ENCODE data around the gene GNB2. TPM values are rescaled to one million over a fixed set of nuclear protein-coding genes. Genes with fewer than 3 reads are reported as not detected.
A peak's percentile ranks its signal among the peaks of the same experiment; 100 is the strongest.

Gene GNB2
- total and polyA plus RNA-seq, 2 of the 13 experiments (the other 11 are each of a cell fraction or from before 2014, with no cell fraction given), result 48.3 to 67.1 TPM

DNA sequence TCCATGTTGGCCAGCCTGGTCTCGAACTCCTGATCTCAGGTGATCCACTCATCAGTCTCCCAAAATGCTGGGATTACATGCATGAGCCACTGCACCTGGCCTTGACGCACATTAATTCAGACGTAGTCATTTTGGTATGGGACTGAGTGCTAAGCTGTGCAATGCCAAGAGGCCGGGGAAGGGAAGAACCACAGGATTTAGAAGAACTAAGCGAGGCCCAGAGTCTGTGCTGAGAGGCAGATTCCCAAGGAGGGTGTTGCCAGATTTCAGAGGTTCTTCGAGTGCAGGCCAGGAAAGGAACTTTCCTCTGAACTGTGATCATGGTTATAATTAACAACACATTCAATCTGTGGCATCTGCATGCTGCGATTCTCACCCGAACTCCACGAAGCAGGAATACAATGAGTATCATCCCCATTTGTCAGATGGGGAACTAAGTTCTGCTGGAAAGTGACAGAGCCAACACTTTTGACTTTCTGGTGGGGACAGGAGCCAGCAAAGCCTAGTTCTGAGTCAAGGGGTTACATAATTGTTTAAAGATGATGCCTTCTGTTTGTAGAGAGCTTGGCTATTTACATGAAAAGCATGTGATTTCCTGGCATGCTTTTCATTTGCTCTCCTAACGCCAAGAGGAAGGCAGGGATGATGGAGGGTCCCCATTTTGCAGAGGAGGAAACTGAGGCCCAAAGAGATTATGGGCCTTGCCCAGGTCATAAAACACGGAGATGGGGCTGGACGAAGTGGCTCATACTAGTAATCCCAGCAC is 53.6 kb downstream of the GNB2 start (continued):
- TF ChIP-seq, protein P1, sequence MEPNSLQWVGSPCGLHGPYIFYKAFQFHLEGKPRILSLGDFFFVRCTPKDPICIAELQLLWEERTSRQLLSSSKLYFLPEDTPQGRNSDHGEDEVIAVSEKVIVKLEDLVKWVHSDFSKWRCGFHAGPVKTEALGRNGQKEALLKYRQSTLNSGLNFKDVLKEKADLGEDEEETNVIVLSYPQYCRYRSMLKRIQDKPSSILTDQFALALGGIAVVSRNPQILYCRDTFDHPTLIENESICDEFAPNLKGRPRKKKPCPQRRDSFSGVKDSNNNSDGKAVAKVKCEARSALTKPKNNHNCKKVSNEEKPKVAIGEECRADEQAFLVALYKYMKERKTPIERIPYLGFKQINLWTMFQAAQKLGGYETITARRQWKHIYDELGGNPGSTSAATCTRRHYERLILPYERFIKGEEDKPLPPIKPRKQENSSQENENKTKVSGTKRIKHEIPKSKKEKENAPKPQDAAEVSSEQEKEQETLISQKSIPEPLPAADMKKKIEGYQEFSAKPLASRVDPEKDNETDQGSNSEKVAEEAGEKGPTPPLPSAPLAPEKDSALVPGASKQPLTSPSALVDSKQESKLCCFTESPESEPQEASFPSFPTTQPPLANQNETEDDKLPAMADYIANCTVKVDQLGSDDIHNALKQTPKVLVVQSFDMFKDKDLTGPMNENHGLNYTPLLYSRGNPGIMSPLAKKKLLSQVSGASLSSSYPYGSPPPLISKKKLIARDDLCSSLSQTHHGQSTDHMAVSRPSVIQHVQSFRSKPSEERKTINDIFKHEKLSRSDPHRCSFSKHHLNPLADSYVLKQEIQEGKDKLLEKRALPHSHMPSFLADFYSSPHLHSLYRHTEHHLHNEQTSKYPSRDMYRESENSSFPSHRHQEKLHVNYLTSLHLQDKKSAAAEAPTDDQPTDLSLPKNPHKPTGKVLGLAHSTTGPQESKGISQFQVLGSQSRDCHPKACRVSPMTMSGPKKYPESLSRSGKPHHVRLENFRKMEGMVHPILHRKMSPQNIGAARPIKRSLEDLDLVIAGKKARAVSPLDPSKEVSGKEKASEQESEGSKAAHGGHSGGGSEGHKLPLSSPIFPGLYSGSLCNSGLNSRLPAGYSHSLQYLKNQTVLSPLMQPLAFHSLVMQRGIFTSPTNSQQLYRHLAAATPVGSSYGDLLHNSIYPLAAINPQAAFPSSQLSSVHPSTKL (CRISPR knock-in tag; IDR thresholded peaks at IDR 0.05), result peak; percentile 38
- TF ChIP-seq POLR2G (IDR thresholded peaks at IDR 0.05; ENCODE audit: low read depth, low read length), result no peak
- no peak for TF ChIP-seq ZNF777 (CRISPR knock-in tag; IDR thresholded peaks at IDR 0.05)
- TF ChIP-seq DNMT3B (CRISPR knock-in tag; conservative IDR thresholded peaks at IDR 0.05), result no peak
- TF ChIP-seq ZNF792 (CRISPR knock-in tag; IDR thresholded peaks at IDR 0.05), result no peak
- no peak for TF ChIP-seq CHCHD3 (CRISPR knock-in tag; IDR thresholded peaks at IDR 0.05)
- peak; percentile 88 for TF ChIP-seq FOXA3 (CRISPR knock-in tag; IDR thresholded peaks at IDR 0.05)
- no peak for TF ChIP-seq FOXA1 (IDR thresholded peaks at IDR 0.05)
- peak; percentile 70 for TF ChIP-seq FOXA1 (CRISPR knock-in tag; IDR thresholded peaks at IDR 0.05)
- no peak for TF ChIP-seq SOX13 (IDR thresholded peaks at IDR 0.05)
- peak in 1 of 2 experiments; percentile 40; a peak in 1 of 4 replicates for TF ChIP-seq SOX13 (CRISPR knock-in tag; conservative IDR thresholded peaks at IDR 0.05 in 1 of 2, IDR thresholded peaks at IDR 0.05 in 1 of 2)
- no peak for TF ChIP-seq NFIC (IDR thresholded peaks at IDR 0.05; ENCODE audit: low read length)
- TF ChIP-seq, protein P2, sequence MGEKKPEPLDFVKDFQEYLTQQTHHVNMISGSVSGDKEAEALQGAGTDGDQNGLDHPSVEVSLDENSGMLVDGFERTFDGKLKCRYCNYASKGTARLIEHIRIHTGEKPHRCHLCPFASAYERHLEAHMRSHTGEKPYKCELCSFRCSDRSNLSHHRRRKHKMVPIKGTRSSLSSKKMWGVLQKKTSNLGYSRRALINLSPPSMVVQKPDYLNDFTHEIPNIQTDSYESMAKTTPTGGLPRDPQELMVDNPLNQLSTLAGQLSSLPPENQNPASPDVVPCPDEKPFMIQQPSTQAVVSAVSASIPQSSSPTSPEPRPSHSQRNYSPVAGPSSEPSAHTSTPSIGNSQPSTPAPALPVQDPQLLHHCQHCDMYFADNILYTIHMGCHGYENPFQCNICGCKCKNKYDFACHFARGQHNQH (CRISPR knock-in tag; IDR thresholded peaks at IDR 0.05), result no peak
- TF ChIP-seq, protein P3, sequence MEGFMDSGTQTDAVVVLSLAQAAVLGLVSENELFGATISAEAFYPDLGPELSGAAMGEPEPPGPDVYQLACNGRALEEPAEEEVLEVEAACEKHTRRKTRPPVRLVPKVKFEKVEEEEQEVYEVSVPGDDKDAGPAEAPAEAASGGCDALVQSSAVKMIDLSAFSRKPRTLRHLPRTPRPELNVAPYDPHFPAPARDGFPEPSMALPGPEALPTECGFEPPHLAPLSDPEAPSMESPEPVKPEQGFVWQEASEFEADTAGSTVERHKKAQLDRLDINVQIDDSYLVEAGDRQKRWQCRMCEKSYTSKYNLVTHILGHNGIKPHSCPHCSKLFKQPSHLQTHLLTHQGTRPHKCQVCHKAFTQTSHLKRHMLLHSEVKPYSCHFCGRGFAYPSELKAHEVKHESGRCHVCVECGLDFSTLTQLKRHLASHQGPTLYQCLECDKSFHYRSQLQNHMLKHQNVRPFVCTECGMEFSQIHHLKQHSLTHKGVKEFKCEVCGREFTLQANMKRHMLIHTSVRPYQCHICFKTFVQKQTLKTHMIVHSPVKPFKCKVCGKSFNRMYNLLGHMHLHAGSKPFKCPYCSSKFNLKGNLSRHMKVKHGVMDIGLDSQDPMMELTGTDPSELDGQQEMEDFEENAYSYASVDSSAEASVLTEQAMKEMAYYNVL (CRISPR knock-in tag; IDR thresholded peaks at IDR 0.05; ENCODE audit: borderline replicate concordance), result no peak
- TF ChIP-seq, protein P4, sequence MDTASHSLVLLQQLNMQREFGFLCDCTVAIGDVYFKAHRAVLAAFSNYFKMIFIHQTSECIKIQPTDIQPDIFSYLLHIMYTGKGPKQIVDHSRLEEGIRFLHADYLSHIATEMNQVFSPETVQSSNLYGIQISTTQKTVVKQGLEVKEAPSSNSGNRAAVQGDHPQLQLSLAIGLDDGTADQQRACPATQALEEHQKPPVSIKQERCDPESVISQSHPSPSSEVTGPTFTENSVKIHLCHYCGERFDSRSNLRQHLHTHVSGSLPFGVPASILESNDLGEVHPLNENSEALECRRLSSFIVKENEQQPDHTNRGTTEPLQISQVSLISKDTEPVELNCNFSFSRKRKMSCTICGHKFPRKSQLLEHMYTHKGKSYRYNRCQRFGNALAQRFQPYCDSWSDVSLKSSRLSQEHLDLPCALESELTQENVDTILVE (CRISPR knock-in tag; IDR thresholded peaks at IDR 0.05), result no peak
- peak; percentile 94 for TF ChIP-seq ZNF7 (CRISPR knock-in tag; IDR thresholded peaks at IDR 0.05)
- TF ChIP-seq ZNF605 (CRISPR knock-in tag; IDR thresholded peaks at IDR 0.05), result no peak
- TF ChIP-seq HNRNPL (IDR thresholded peaks at IDR 0.05; ENCODE audit: low read depth, low read length), result no peak
- no peak for TF ChIP-seq FIP1L1 (IDR thresholded peaks at IDR 0.05; ENCODE audit: borderline replicate concordance, insufficient read depth, low read depth, low read length)
- no peak for TF ChIP-seq NFIB (CRISPR knock-in tag; IDR thresholded peaks at IDR 0.05; ENCODE audit: borderline replicate concordance)
- TF ChIP-seq ELF3 (CRISPR knock-in tag; IDR thresholded peaks at IDR 0.05), result no peak
- no peak for TF ChIP-seq ZNF124 (CRISPR knock-in tag; IDR thresholded peaks at IDR 0.05)
- no peak for TF ChIP-seq ZNF775 (CRISPR knock-in tag; IDR thresholded peaks at IDR 0.05; ENCODE audit: borderline replicate concordance)
- no peak for TF ChIP-seq ZNF33B (CRISPR knock-in tag; IDR thresholded peaks at IDR 0.05)
